Motor neuron (in vitro differentiated cells): ENCODE measurements around the gene VLDLR. TPM values are rescaled to one million over a fixed set of nuclear protein-coding genes. Genes with fewer than 3 reads are reported as not detected.

Experiments used
- ATAC-seq, 8 experiments: fragments of 200-7000 bp; cut with Tn5 transposase; replicated peaks in 6 of 8; 2 replicates each; pipeline ENCODE4 v1.8.0; 2021; ENCODE audit warnings: mild to moderate bottlenecking in 8 of 8, moderate library complexity in 8 of 8
- H3K27ac ChIP-seq, 2 donors: fragments of 250-450 bp; sonication (Bioruptor Pico); 2 replicates each; pipeline ENCODE4 v1.9.0; 2021; ENCODE audit warnings: antibody characterized with exemption in 2 of 2, mild to moderate bottlenecking in 2 of 2, moderate library complexity in 1 of 2
- H3K4me1 ChIP-seq, 2 donors: fragments of 250-450 bp; sonication (Bioruptor Pico); replicated peaks in 1 of 2; 2 replicates each; pipeline ENCODE4 v1.6.1; 2021; ENCODE audit warnings: antibody characterized with exemption in 2 of 2, mild to moderate bottlenecking in 2 of 2, moderate library complexity in 1 of 2
- H3K4me3 ChIP-seq, 5 donors: fragments of 250-450 bp; sonication (Bioruptor Pico); 2 replicates each; pipeline ENCODE4 v1.9.0; 2021; ENCODE audit warnings: antibody characterized with exemption in 5 of 5, mild to moderate bottlenecking in 5 of 5, moderate library complexity in 4 of 5
- WGBS, 10 experiments: fragments of 450-650 bp; shearing (Covaris generic); methylation state at CpG; one replicate each; pipeline ENCODE4 v1.0.0; 2022; 5-methylcytosine and 5-hydroxymethylcytosine counted together
- in situ Hi-C, 9 experiments: fragments of 400-800 bp; cut with MboI; loops; one replicate each; pipeline ENCODE4 v1.15.0; 2021; ENCODE audit warnings: low sequenced_read_pairs in 9 of 9, low pct_unique_long_range_greater_than_20kb in 2 of 9; ENCODE audit not compliant: unreplicated experiment in 9 of 9
- total RNA-seq, 8 experiments: library from RNA; unstranded; fragments of 300-600 nt; gene quantifications; 2 replicates each; pipeline versions ENCODE4 v1.2.3 to v1.2.4, GENCODE V29; 2022

The VLDLR gene
- total RNA-seq, 8 experiments from 2014 or later, result 15.3 to 43.3 (median 19.5) TPM

DNA sequence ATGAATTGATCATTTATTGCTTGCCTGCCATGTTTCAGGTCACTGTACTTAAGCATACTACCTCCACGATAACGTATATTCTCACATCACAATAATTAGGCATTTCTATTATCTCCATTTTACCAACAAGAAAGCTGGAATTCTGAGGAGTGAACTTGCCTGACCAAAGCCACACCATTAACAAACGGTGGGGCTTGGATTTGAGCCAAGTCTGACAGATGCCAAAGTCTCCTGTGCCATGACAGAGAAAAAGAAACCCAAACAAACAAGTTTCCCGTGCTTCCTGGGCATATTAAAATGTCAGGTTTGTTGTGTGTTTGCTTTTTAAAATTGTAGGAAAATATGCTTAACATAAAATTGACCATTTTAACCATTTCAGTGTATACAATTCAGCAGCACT lies 54.9 kb downstream of the VLDLR start:
- 54 to 89% (median 75%) methylated on average over 3 to 4 of the region's 4 CpGs for WGBS, 10 experiments
- ATAC-seq, result no peak
- H3K4me1 ChIP-seq, result no peaks in the 10 kb centered on the region
- no peak overlapping the region for H3K27ac ChIP-seq
- H3K4me3 ChIP-seq, result no peak overlapping the region
- in situ Hi-C loops, result no loop called here

DNA sequence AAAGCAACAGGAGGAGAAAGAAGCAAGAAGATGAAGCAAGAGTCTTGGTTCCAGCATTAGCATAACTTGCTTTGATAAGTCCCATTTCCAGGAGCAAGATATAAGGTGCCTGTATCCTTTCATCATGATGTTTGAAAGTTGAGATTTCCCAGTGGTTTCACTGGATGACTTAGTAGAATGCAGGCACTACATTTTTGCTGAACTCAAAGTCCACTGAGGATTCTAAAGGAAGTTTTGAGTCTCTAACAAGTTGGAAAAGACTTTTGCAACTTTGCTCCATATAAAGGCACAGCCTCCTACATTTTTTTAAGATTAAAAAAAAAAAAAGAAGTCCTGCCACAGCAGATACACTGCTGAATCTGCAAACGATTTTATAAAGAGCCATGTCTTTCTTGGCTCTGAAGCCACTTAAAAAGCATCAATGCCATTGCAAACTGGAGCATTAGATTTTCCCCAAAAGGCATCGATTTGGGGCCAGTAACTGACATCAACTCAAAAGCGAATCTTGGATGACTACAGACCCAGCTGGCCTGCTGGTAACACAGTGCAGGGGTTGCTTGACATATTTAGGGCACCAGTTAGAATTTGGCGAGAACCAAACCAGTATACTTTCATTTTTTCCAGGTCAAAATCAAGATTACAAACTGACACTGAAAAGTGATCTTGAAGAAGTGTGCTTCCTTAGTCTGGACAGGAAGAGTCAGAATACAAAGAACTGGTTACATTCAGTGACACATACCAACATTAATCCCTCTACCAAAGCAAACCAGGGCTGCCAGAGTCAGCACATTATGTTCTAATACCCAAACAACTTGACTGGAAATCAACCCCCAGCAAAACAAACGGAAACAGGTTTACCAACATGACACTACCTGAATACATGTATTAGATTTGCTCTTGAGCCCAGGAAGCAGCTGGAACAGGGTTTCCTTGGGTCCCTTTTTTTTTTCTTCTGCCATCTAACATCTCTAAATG lies 56.6 kb downstream of the VLDLR start:
- Histone ChIP-seq H3K4me1 (no peaks in the 10 kb centered on the region), H3K27ac (no peak overlapping the region), H3K4me3 (no peak overlapping the region)
- 22 to 89% (median 73%) methylated on average over 1 to 5 of the region's 5 CpGs for WGBS, 10 experiments
- in situ Hi-C loops, result no loop called here
- no peak for ATAC-seq

DNA sequence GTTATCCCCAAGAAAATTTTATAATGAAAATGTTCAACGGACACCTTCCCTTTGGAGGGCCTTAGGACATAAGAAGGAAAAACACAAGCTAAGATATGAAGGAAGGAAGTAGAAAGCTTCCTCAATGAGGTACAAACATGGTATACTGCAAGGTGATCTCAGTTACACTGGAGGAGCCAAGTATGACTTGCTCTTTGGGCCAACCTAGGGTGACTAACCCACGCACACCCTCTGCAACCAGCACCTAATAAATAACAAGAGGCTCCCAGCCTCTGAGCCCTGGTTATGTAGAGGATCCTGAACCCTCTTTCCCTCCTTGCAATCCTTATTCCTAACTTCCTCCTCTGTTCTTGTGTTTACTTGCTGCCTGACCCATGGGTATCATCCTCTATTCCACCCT lies 57.4 kb downstream of the VLDLR start:
- H3K4me1 ChIP-seq, result no peaks in the 10 kb centered on the region
- H3K27ac ChIP-seq, result no peak overlapping the region
- H3K4me3 ChIP-seq, result no peak overlapping the region
- in situ Hi-C loops, result no loop called here
- no peak for ATAC-seq
- WGBS, 10 experiments, result 79 to 100% (median 97%) methylated on average over 1 to 2 of the region's 2 CpGs; no CpG with 5 or more reads in 2 of the 10 experiments

DNA sequence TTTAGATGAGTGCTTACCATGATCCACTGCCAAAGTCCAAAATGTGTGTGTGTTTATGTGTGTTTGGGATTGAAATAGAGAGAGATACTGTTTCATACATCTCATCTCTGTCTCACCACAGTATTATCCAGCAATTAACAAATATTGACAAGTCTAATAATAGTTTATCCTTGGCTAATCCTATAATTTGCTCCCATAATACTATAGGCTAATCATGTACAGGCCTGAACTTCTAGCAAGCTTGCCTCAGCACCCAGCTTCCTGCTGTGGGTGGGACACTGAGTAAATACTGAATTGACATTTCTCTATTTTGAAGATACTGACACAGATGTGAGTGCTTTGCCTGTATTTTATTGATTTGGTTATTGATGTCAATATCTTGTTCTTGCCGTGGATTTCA lies 60.4 kb downstream of the VLDLR start:
- in situ Hi-C loops, result no loop called here
- Histone ChIP-seq H3K27ac (no peak overlapping the region), H3K4me3 (no peak overlapping the region), H3K4me1 (no peaks in the 10 kb centered on the region)
- ATAC-seq, result no peak
- WGBS, 10 experiments, result 20 to 100% (median 97%) methylated on average over 1 of the region's 1 CpG; no CpG with 5 or more reads in 2 of the 10 experiments

DNA sequence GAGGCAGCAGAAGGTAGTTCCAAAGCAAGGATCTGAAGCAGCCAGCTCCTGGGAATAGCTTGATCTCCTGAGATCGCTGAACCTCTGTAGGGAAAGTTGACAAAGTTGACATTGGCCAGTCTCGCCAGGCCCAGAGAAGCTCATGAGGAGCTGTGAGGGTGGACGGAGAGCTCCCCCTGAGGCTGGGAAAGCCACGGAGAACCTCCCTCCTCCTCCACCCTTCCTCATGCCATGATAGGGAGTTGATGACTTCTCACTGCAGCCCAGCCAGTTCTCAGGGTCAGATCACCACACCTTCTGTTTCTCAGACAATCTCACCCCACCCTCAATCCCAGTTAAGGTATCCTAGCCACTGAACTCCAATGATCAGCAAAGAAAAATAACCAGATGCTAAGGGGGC lies 65.3 kb downstream of the VLDLR start:
- in situ Hi-C loops, result no loop called here
- whole genome bisulfite sequencing, 10 experiments, result 92 to 100% (median 100%) methylated on average over 1 to 2 of the region's 4 CpGs; no CpG with 5 or more reads in 7 of the 10 experiments
- Histone ChIP-seq H3K4me3 (no peak overlapping the region), H3K4me1 (no peaks in the 10 kb centered on the region), H3K27ac (no peak overlapping the region)
- ATAC-seq, result peak in 2 of 8 experiments; percentile 36 to 86

DNA sequence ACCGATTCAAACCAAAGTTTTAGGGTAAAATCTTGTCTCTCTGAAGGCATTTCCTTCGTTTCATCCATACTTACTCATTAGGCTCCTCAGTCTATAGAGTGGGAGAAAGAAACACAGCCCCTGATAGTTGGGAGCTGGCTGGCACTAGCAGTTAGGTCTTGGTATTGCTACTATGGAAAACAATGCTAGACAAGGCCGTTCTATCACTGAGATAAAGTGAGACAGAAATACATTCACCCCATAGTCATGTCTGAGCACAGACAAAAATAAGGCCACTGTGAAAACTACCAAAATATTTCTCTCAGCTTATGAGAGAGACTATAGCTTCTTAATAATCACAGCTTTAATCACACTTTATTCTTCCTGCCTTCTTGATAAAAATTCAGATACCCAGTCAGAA lies 67.0 kb downstream of the VLDLR start:
- ATAC-seq, result no peak
- in situ Hi-C loops, result no loop called here

DNA sequence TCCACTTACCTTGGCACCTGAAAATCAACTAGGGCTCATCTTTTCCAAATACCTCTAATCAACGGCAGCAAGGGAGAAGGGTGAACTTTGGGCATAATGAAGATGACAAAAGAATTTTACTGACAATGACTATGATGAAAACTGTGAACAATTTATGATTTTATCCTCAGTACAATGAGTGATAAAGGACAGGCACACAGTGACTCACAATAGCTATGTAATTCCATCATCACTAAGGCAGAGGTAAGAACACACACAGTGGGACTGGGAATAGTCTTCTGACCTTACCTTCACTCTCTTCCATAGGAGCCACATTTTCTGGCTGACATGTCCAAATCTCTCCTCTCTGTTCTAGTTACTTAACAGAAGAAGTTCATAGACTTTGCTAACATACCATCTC lies 69.6 kb downstream of the VLDLR start:
- H3K4me3 ChIP-seq, result no peak overlapping the region
- in situ Hi-C loops, result no loop called here
- no peak overlapping the region for H3K27ac ChIP-seq
- no peak for ATAC-seq
- no peaks in the 10 kb centered on the region for H3K4me1 ChIP-seq
- WGBS, 10 experiments, result no CpG with 5 or more reads among the region's 1 CpG

More for the DNA sequence above, 67.0 kb downstream of the VLDLR start:
- 69 to 100% (median 93%) methylated on average over 1 to 3 of the region's 3 CpGs; no CpG with 5 or more reads in 1 of the 10 experiments for WGBS, 10 experiments
- no peaks in the 10 kb centered on the region for H3K4me1 ChIP-seq
- no peak overlapping the region for H3K4me3 ChIP-seq
- no peak overlapping the region for H3K27ac ChIP-seq

DNA sequence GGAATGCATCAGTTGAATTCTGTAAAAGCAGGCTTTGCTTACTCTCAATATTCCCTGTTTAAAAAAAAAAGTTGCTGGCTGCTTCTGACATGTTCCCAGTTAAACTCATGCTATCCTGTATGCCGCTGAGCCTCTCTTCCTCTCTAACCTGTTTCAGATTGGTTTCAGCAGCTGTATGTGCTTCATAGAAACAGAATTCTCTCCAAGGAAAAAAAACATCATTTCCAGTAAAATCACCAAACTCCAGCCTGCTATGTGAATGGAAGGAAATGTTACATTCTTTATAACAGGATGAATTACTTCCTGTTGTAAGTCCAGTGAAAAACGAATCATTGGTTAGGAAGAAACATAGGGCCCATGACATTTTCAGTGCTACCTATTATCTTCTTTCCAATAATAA lies 70.0 kb downstream of the VLDLR start:
- WGBS, 10 experiments, result 20 to 100% (median 94%) methylated on average over 1 to 2 of the region's 2 CpGs; no CpG with 5 or more reads in 1 of the 10 experiments
- in situ Hi-C loops, result no loop called here

DNA sequence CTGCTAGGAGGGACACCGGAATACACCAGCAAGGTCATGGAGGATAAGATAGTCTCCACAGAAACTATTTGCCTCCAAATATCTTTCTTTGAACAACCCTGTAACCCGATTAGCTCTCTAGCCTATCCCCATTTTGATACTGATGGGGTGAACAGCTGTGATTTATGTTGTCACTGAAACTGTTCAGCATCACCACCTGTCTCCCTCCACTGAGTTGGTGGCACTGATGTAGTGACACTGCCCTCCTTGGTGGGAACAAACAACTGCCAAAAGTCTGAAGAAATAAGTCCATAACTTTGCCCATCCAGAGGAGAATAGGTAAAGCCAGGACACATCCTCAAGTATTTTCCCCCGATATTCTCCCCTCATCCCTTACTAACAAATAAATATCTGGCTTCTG lies 71.5 kb downstream of the VLDLR start:
- Histone ChIP-seq H3K27ac (no peak overlapping the region), H3K4me3 (no peak overlapping the region), H3K4me1 (no peaks in the 10 kb centered on the region)
- no peak for ATAC-seq
- 80 to 100% (median 95%) methylated on average over 1 to 3 of the region's 3 CpGs; no CpG with 5 or more reads in 2 of the 10 experiments for WGBS, 10 experiments
- in situ Hi-C loops, result no loop called here

More for the DNA sequence above, 70.0 kb downstream of the VLDLR start:
- Histone ChIP-seq H3K4me1 (no peaks in the 10 kb centered on the region), H3K27ac (no peak overlapping the region), H3K4me3 (no peak overlapping the region)
- ATAC-seq, result no peak

DNA sequence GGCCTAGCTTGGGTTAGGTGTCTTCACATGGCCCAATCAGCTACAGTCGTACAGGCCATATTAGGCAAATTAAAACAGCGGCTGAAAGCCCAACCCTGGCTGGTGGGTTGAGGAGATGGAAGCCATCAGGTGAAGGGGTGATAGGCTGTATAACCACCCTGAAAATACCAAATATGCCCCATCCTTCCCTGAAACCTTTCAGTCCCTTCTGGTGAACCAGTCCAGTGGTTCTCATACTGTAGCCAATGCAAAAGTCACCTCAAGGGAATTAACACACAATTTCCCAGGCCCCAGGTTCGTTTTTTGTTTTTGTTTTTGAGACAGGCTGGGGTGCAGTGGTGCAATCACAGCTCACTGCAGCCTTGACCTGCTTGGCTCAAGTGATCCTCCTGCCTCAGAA lies 75.9 kb downstream of the VLDLR start:
- H3K4me1 ChIP-seq, result peaks cover 0 to 11% of the 10 kb centered on the region in 2 donors
- no peak for ATAC-seq
- in situ Hi-C loops, result no loop called here
- WGBS, 10 experiments, result 0 to 100% (median 97%) methylated on average over 1 to 3 of the region's 3 CpGs; no CpG with 5 or more reads in 2 of the 10 experiments
- no peak overlapping the region for H3K4me3 ChIP-seq
- no peak overlapping the region for H3K27ac ChIP-seq

DNA sequence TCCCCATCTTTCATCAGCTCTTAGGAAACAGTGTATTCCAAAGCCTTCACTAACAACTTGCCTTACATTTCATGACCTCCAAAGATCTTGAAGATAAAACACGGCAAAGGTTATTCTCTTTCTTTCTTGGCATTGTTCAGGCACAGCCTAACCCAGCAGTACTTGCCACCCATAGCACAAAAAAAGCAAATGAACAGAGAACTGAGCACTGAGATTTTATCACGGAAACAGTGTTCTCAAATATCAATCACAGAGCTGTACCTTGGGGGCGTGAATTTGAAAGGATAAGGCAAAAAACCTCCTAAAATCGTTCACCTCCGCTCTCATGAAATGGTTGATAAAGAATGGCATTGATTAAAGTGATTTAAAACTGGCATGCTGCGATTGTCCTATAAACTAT lies 78.8 kb downstream of the VLDLR start:
- Histone ChIP-seq H3K27ac (no peak overlapping the region), H3K4me1 (peaks cover 0 to 11% of the 10 kb centered on the region in 2 donors), H3K4me3 (no peak overlapping the region)
- in situ Hi-C loops, result no loop called here
- no peak for ATAC-seq
- WGBS, 10 experiments, result 32 to 100% (median 66%) methylated on average over 1 to 6 of the region's 6 CpGs

DNA sequence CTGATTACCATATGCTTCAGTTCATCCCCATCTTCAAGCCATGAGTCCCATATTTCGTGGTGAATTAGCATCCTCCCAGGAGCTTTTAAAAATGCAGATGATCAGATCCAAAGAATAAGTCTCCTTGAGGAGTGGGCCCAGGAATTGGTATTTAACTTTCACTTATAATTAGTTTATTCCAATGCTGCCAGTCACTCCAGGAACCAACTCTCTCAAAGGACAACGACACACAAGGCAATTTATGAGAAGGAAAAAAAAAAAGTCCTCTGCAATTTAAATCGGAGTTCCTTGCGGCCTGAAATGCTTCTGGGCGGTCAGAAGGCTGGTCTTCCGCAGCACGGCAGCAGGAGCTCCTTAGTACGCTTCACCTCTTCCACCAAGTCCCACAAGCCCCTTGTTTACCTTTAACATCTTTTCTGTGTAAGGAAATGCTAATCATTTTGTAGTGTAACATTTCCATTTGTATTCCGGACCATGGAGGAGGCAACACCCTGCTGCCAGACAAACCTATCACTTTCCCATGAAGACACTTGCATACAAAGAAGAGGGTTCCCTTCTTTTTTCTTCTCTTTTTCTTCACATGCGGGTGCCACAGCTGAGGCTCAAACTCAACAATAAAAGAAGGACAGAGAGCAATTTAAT lies 79.4 kb downstream of the VLDLR start:
- ATAC-seq, result peak in 4 of 8 experiments; percentile 19 to 45 (median 28)
- Histone ChIP-seq H3K27ac (no peak overlapping the region), H3K4me1 (peaks cover 0 to 11% of the 10 kb centered on the region in 2 donors), H3K4me3 (no peak overlapping the region)
- in situ Hi-C loops, result no loop called here
- 12 to 96% (median 46%) methylated on average over 1 to 10 of the region's 10 CpGs for WGBS, 10 experiments

DNA sequence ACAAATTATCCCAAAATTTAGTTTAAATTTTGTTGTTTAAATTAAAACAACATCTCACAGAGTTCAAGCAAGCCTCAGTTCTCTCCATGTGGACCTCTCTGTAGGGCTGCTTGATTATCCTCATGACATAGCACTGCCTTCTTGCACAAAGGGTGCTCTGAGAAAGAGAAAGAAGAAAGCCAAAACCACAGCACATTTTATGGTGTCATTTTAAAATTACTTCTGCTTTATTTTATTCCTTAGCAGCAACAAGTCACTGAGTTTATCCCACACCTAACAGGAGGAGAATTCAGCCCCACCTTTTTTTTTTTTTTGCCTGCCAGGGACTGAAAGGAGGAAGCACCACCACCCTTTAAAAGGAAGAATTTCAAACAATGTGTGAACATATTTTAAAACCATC lies 82.9 kb downstream of the VLDLR start:
- no peak overlapping the region for H3K4me3 ChIP-seq
- in situ Hi-C loops, result no loop called here
- H3K4me1 ChIP-seq, result peaks cover 0 to 11% of the 10 kb centered on the region in 2 donors
- no peak overlapping the region for H3K27ac ChIP-seq
- ATAC-seq, result no peak
